ENCODE results near the gene WDR64. TPM values are rescaled to one million over a fixed set of nuclear protein-coding genes. Genes with fewer than 3 reads are reported as not detected.
"Not testable (repeated sequence)": the region's sequence is repeated elsewhere in the genome, so short reads cannot be mapped to it uniquely, and the experiment has no call there.

The WDR64 gene
- total RNA-seq, 6 experiments from 2014 or later, result not detected

DNA sequence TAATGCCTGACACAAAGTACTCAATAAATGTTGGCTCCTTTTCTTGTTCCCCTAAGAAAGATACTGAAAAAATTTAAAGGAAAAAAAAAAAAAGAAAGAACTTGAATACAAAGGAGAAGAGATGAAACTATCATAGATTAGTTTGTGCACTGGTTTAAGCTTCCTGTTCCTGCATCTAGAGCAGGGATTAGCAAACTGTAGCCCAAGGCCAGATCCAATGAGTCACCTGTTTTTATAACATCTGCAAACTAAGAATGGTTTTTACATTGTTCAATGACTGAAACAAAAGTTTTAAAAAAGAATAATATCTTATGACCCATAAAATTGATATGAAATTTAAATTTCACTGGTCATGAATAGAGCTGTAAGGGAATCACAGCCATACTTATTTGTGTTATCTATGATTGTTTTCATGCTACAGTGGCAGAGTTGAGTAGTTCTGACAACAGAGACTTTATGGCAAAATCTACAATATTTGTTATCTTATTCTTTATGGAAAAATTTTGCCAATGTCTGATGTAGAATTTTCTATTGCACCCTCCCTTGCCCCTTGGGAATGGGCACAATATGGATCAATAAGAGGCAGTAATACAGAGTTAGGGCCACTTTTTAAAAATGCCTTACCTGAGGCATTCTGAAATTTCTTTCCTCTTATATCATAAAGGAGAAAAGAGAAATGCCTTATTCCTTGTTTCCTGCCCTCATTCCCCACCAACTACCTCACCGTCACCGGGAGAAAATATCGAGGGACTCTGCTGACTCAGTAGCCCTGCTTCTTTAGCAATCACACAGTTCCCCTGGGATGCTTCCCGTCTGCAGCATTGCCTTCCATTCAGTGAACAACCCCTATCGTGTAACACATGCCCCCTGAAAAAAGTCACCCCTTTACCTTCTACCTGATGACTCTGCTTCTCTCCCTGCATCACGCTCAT, 50.6 kb downstream of the WDR64 start:
- Mint-ChIP-seq H3K27ac (peak overlapping the region; percentile 66), H3K4me3 (peak overlapping the region; percentile 56), H3K9me3 (no peaks in the 10 kb centered on the region), H3K36me3 (ENCODE audit: low read depth) (no peaks in the 10 kb centered on the region), H3K4me1 (ENCODE audit: low read depth) (peaks cover 55% of the 10 kb centered on the region), H3K27me3 (ENCODE audit: insufficient read depth) (no peaks in the 10 kb centered on the region)
- TF ChIP-seq CTCF (IDR thresholded peaks at IDR 0.05), result no peak
- DNase-seq, result peak; percentile 73

DNA sequence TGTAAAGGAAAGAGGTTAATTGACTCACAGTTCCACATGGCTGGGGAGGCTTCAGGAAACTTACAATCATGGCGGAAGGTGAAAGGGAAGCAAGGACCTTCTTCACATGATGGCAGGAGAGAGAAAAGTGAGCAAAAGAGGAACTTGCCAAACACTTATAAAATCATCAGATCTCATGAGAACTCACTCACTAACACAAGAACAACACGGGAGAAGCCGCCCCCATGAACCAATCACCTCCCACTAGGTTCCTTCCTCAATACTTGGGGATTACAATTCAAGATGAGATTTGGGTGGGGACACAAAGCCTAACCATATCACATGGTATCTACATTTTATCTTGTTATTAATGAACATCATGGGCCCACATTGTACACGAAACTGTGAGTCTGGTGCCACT, 51.7 kb downstream of the WDR64 start:
- H3K27ac Mint-ChIP-seq; H3K9me3 Mint-ChIP-seq; H3K27me3 Mint-ChIP-seq (ENCODE audit: insufficient read depth); H3K36me3 Mint-ChIP-seq (ENCODE audit: low read depth); DNase-seq; H3K4me3 Mint-ChIP-seq: not testable (repeated sequence)
- H3K4me1 Mint-ChIP-seq (ENCODE audit: low read depth), result peaks cover 60% of the 10 kb centered on the region

DNA sequence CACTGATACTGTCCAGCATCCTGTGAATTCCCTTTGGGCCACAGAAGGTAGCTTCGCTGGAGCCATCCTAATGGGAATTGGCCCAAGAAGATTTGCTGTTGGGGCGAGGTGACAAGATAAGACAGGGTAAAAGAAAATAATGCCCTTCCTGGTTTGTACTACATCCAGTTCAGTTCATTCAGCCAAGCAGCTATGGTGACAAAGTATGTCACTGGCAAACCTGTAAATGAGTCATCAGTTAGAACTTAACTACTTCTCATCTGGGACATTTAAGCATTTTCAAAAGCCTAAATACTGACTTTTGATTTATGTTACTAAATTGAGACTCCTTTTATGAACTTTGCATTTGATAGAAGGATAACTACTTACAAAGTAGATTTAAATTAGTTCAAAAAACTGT, 54.2 kb downstream of the WDR64 start:
- TF ChIP-seq CTCF (IDR thresholded peaks at IDR 0.05), result no peak
- Mint-ChIP-seq H3K9me3 (no peaks in the 10 kb centered on the region), H3K27me3 (ENCODE audit: insufficient read depth) (no peaks in the 10 kb centered on the region), H3K4me3 (no peak overlapping the region), H3K27ac (peak overlapping the region; percentile 9; the same call in 1 of the 2 replicates), H3K4me1 (ENCODE audit: low read depth) (peaks cover 56% of the 10 kb centered on the region), H3K36me3 (ENCODE audit: low read depth) (no peaks in the 10 kb centered on the region)
- DNase-seq, result peak; percentile 36

- Mint-ChIP-seq H3K4me1 (ENCODE audit: low read depth) (peaks cover 49% of the 10 kb centered on the region), H3K4me3 (peak overlapping the region; percentile 59), H3K36me3 (ENCODE audit: low read depth) (no peaks in the 10 kb centered on the region), H3K27me3 (ENCODE audit: insufficient read depth) (no peaks in the 10 kb centered on the region), H3K27ac (peak overlapping the region; percentile 75), H3K9me3 (no peaks in the 10 kb centered on the region)
- TF ChIP-seq CTCF (IDR thresholded peaks at IDR 0.05), result no peak
- peak; percentile 81 for DNase-seq
These were observed 54.9 kb downstream of the WDR64 start for GRCh38 chr1:241706967-241707366.

- no peaks in the 10 kb centered on the region for H3K36me3 Mint-ChIP-seq (ENCODE audit: low read depth)
- peak overlapping the region; percentile 75 for H3K27ac Mint-ChIP-seq
- no peak for DNase-seq
- TF ChIP-seq CTCF (IDR thresholded peaks at IDR 0.05), result no peak
- H3K27me3 Mint-ChIP-seq (ENCODE audit: insufficient read depth), result no peaks in the 10 kb centered on the region
- peak overlapping the region; percentile 59 for H3K4me3 Mint-ChIP-seq
- H3K4me1 Mint-ChIP-seq (ENCODE audit: low read depth), result peaks cover 44% of the 10 kb centered on the region
- H3K9me3 Mint-ChIP-seq, result no peaks in the 10 kb centered on the region
These were observed 55.4 kb downstream of the WDR64 start for GRCh38 chr1:241707442-241707841.

GRCh38 chr1:241711326-241711725, 59.2 kb downstream of the WDR64 start:
- H3K27me3 Mint-ChIP-seq (ENCODE audit: insufficient read depth), result no peaks in the 10 kb centered on the region
- H3K36me3 Mint-ChIP-seq (ENCODE audit: low read depth), result no peaks in the 10 kb centered on the region
- H3K4me1 Mint-ChIP-seq (ENCODE audit: low read depth), result peaks cover 32% of the 10 kb centered on the region
- H3K27ac Mint-ChIP-seq, result no peak overlapping the region
- no peak overlapping the region for H3K4me3 Mint-ChIP-seq
- H3K9me3 Mint-ChIP-seq, result no peaks in the 10 kb centered on the region
- DNase-seq, result no peak
- no peak for TF ChIP-seq CTCF (IDR thresholded peaks at IDR 0.05)

All from HFFc6 (cell line).